Erythroblast (primary cell): ENCODE measurements around the gene UTRN.

Experiments used
- GATA1 ChIP-seq: IDR thresholded peaks from 2 replicates; pipeline ENCODE4 v1.6.1; 2011; ENCODE audit warnings: low read depth, mild to moderate bottlenecking, control low read depth, low read length, moderate library complexity
- POLR2A ChIP-seq: IDR thresholded peaks from 2 replicates; pipeline ENCODE4 v1.6.1; 2011; ENCODE audit warnings: mild to moderate bottlenecking, low read length

- no peak for TF ChIP-seq POLR2A
- TF ChIP-seq GATA1: no peak
Observed at GRCh38 chr6:144262470-144263369, 22.4 kb upstream of the UTRN start.
